GM12891 (cell line): ENCODE results near the gene HOXA9.

ENCODE experiments used
- PAX5 ChIP-seq: IDR thresholded peaks from 2 replicates; pipeline ENCODE4 v1.6.1; 2011; ENCODE audit warnings: low read length, moderate library complexity, mild to moderate bottlenecking; ENCODE audit not compliant: insufficient read depth, severe bottlenecking
- POLR2A ChIP-seq: IDR thresholded peaks from 2 replicates; pipeline ENCODE4 v1.6.1; 2011; ENCODE audit warnings: low read depth, low read length, control low read depth
- POLR2AphosphoS5 ChIP-seq: IDR thresholded peaks from 2 replicates; pipeline ENCODE4 v1.6.1; 2011; ENCODE audit warnings: low read depth, low read length, control low read depth
- POU2F2 ChIP-seq: IDR thresholded peaks from 2 replicates; pipeline ENCODE4 v1.6.1; 2011; ENCODE audit warnings: low read depth, mild to moderate bottlenecking, control low read depth, low read length, moderate library complexity
- SPI1 ChIP-seq: IDR thresholded peaks from 2 replicates; pipeline ENCODE4 v1.6.1; 2011; ENCODE audit warnings: low read depth, low read length, control low read depth
- TAF1 ChIP-seq: IDR thresholded peaks from 2 replicates; pipeline ENCODE4 v1.6.1; 2011; ENCODE audit warnings: low read depth, low read length, control low read depth

DNA sequence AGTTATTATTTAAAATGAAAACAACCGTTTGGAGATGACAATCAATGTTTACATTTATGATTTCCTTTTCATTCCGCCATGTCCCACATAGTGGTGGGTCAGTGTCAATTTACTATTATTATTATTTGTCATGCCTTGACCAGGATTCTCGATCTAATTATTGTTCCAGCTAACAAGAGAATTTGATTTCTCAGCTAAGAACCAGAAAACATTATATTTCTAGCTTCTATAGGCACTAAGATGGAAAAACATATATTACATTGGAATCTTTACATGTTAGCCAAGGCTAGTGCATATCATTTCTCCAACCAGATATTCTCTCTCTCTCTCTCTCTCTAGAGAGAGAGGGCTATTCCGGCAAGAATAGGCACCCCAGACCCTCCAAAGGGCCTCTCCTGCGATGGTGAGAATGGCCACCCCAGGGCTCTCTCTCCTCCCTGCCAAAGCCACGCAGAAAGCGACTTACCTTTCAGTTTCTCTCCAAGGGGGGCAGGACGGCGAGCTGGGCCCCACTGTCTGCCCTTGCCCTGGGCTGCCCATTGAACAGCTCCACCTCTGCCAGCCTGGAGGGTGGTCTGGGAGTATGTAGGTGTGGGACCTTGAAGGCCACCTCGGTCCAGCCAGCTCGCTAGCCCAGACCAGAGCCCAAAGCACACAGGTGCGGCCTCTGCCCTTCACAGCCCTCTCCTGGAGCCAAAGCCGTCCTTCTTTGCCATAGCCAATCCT is 15.3 kb downstream of the HOXA9 start:
- TF ChIP-seq POLR2A, result no peak
- TF ChIP-seq TAF1, result no peak
- TF ChIP-seq POLR2AphosphoS5, result no peak
- no peak for TF ChIP-seq PAX5
- no peak for TF ChIP-seq POU2F2
- no peak for TF ChIP-seq SPI1
